ENCODE results near the gene CALML5.

The CALML5 gene

GRCh38 chr10:5546891-5547680 lies 47.7 kb upstream of the CALML5 start:
- Histone ChIP-seq H3K4me1 (ENCODE audit: insufficient read depth, low read length, poor library complexity, severe bottlenecking) (peaks cover 47% of the 10 kb centered on the region), H3K9ac (ENCODE audit: low read depth, low read length, poor library complexity, severe bottlenecking) (no peak overlapping the region), H3K27me3 (ENCODE audit: insufficient read depth, low read length, poor library complexity, severe bottlenecking) (no peaks in the 10 kb centered on the region), H3K4me3 (ENCODE audit: low read length, poor library complexity, severe bottlenecking) (no peak overlapping the region), H2AFZ (ENCODE audit: low read length) (no peak overlapping the region), H3K9me2 (replicated peaks; ENCODE audit: low read depth, low read length) (no peaks in the 10 kb centered on the region), H3K4me2 (ENCODE audit: low read depth, low read length, poor library complexity, severe bottlenecking) (no peak overlapping the region), H3K36me3 (ENCODE audit: insufficient read depth, low read length) (no peaks in the 10 kb centered on the region), H3K79me2 (ENCODE audit: insufficient read depth, low read length) (no peaks in the 10 kb centered on the region), H3F3A (ENCODE audit: low read depth) (no peaks in the 10 kb centered on the region), H3K9me3 (ENCODE audit: insufficient read depth, low read depth, low read length) (no peaks in the 10 kb centered on the region), H4K20me1 (ENCODE audit: insufficient read depth, low read length, poor library complexity, severe bottlenecking) (no peaks in the 10 kb centered on the region)
- TF ChIP-seq, protein P1, sequence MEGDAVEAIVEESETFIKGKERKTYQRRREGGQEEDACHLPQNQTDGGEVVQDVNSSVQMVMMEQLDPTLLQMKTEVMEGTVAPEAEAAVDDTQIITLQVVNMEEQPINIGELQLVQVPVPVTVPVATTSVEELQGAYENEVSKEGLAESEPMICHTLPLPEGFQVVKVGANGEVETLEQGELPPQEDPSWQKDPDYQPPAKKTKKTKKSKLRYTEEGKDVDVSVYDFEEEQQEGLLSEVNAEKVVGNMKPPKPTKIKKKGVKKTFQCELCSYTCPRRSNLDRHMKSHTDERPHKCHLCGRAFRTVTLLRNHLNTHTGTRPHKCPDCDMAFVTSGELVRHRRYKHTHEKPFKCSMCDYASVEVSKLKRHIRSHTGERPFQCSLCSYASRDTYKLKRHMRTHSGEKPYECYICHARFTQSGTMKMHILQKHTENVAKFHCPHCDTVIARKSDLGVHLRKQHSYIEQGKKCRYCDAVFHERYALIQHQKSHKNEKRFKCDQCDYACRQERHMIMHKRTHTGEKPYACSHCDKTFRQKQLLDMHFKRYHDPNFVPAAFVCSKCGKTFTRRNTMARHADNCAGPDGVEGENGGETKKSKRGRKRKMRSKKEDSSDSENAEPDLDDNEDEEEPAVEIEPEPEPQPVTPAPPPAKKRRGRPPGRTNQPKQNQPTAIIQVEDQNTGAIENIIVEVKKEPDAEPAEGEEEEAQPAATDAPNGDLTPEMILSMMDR (conservative IDR thresholded peaks at IDR 0.05; ENCODE audit: low read length): no peak
- TF ChIP-seq EZH2phosphoT487 (IDR thresholded peaks at IDR 0.05; ENCODE audit: borderline replicate concordance): no peak

- Histone ChIP-seq H3K79me2 (ENCODE audit: insufficient read depth, low read length) (no peaks in the 10 kb centered on the region), H3F3A (ENCODE audit: low read depth) (no peaks in the 10 kb centered on the region), H3K4me3 (ENCODE audit: low read length, poor library complexity, severe bottlenecking) (no peak overlapping the region), H3K4me1 (ENCODE audit: insufficient read depth, low read length, poor library complexity, severe bottlenecking) (peaks cover 37% of the 10 kb centered on the region), H3K9me3 (ENCODE audit: insufficient read depth, low read depth, low read length) (no peaks in the 10 kb centered on the region), H3K4me2 (ENCODE audit: low read depth, low read length, poor library complexity, severe bottlenecking) (no peak overlapping the region), H3K27me3 (ENCODE audit: insufficient read depth, low read length, poor library complexity, severe bottlenecking) (no peaks in the 10 kb centered on the region), H3K9me2 (replicated peaks; ENCODE audit: low read depth, low read length) (no peaks in the 10 kb centered on the region), H3K36me3 (ENCODE audit: insufficient read depth, low read length) (no peaks in the 10 kb centered on the region), H4K20me1 (ENCODE audit: insufficient read depth, low read length, poor library complexity, severe bottlenecking) (no peaks in the 10 kb centered on the region), H3K9ac (ENCODE audit: low read depth, low read length, poor library complexity, severe bottlenecking) (no peak overlapping the region), H2AFZ (ENCODE audit: low read length) (no peak overlapping the region)
- TF ChIP-seq, protein P1 (conservative IDR thresholded peaks at IDR 0.05; ENCODE audit: low read length): no peak
- TF ChIP-seq EZH2phosphoT487 (IDR thresholded peaks at IDR 0.05; ENCODE audit: borderline replicate concordance): no peak
These were observed 46.7 kb upstream of the CALML5 start for GRCh38 chr10:5545778-5546710.

GRCh38 chr10:5545426-5545777 lies 46.0 kb upstream of the CALML5 start:
- Histone ChIP-seq H3K9me3 (ENCODE audit: insufficient read depth, low read depth, low read length) (no peaks in the 10 kb centered on the region), H3K79me2 (ENCODE audit: insufficient read depth, low read length) (no peaks in the 10 kb centered on the region), H4K20me1 (ENCODE audit: insufficient read depth, low read length, poor library complexity, severe bottlenecking) (no peaks in the 10 kb centered on the region), H3K4me3 (ENCODE audit: low read length, poor library complexity, severe bottlenecking) (no peak overlapping the region), H3K4me2 (ENCODE audit: low read depth, low read length, poor library complexity, severe bottlenecking) (no peak overlapping the region), H3K9me2 (replicated peaks; ENCODE audit: low read depth, low read length) (no peaks in the 10 kb centered on the region), H3K36me3 (ENCODE audit: insufficient read depth, low read length) (no peaks in the 10 kb centered on the region), H3K27me3 (ENCODE audit: insufficient read depth, low read length, poor library complexity, severe bottlenecking) (no peaks in the 10 kb centered on the region), H3K4me1 (ENCODE audit: insufficient read depth, low read length, poor library complexity, severe bottlenecking) (peaks cover 31% of the 10 kb centered on the region), H2AFZ (ENCODE audit: low read length) (no peak overlapping the region), H3F3A (ENCODE audit: low read depth) (no peaks in the 10 kb centered on the region), H3K9ac (ENCODE audit: low read depth, low read length, poor library complexity, severe bottlenecking) (no peak overlapping the region)
- TF ChIP-seq EZH2phosphoT487 (IDR thresholded peaks at IDR 0.05; ENCODE audit: borderline replicate concordance): no peak
- TF ChIP-seq, protein P1 (conservative IDR thresholded peaks at IDR 0.05; ENCODE audit: low read length): no peak
